ENCODE measurements around the gene PEAK1. TPM values are rescaled to one million over a fixed set of nuclear protein-coding genes. Genes with fewer than 3 reads are reported as not detected.

The PEAK1 gene
- total RNA-seq, 1 donor from 2014 or later: 28.5 TPM

- intact Hi-C loops (cut with micrococcal nuclease): loop anchor here (10.0 kb wide), 1 partner anchor 522 kb away; the partner anchor contains the start of gene SCAPER
Measured at GRCh38 chr15:77426871-77427270, 7.0 kb upstream of the PEAK1 start.

DNA sequence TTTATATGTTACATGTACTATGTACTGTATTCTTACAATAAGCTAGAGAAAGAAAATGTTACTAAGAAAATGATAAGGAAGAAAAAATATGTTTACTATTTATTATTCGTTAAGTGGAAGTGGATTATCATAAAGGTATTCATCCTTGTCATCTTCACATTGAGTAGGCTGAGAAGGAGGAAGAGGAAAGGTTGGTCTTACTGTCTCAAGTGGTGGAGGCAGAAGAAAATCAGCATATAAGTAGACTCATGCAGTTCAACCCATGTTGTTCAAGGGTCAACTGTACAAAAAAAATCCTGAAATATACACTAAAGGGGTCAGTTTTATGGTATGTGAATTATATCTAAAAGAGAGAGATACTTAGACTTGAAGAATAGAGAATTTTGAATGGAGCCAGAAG is 6.5 kb upstream of the PEAK1 start:
- intact Hi-C loops (cut with micrococcal nuclease): loop anchor here (10.0 kb wide), 1 partner anchor 522 kb away; the partner anchor contains the start of gene SCAPER

DNA sequence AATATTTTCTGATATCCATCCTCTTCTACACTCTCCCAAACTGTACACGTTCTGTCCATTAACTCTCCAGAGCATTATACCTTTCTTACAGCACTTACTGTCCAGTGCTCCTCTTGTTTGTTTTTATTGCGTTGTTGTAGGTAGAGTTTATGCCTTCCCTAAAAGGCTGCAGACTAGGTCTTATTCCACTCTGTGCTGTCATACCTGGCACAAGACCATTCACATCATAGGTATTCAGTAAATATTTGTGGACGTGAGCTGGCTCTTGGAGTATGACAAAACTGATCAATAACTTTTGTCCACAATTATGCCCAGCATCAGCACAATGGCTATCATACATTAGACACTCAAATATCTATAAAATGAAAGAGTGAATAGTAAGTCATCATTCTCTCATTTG is 5.2 kb upstream of the PEAK1 start:
- intact Hi-C loops (cut with micrococcal nuclease): loop anchor here (10.0 kb wide), 1 partner anchor 520 kb away; the partner anchor contains the start of gene SCAPER

GRCh38 chr15:77421370-77421700 is 1.4 kb upstream of the PEAK1 start:
- intact Hi-C loops (cut with micrococcal nuclease): loop anchor here (2.0 to 10.0 kb wide), 7 partner anchors 71 to 1969 kb away; partner anchors contain the start of genes SCAPER and SIN3A

DNA sequence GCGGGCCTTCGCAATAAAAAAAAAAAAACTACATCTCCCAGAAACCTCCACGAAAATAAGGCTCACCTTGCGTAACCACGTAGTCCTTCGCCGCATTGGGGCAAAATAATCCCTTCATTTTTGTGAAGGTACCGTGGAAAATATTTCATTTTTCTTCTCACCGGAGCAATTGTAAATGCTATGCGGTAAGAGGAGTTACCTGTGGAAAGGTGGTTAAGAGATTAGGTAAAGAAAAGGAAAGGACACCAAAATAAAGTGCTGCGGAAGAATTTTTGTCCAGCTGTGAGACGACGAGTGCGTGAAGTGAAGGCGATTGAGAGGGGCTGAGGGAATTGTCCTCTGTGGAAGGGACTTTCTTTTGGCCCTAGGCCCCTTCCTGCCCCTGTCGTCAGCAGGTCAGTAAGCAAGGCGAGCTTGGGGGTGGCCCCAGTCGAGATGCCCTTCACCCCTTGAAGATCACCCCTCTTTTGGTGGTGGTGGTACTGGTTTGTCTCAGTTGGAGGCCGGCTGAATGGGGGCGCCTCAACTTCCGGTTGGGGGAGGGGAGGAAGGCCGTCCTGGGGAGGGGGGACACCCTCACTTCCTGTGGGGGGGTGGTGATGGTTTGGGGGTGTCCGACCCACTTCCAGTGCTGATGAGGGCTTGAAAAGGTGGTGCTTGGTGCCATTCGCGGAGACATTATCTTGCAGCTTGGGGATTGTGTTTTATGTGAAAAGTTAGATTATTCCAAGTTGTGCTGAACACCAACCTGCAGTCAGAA is 886 bp upstream of the PEAK1 start, which contains the start of gene HMG20A:
Gene HMG20A, plus strand, starts transcription at position 279 of the 760 bp plus-strand sequence. CDS start 37,520 bp downstream, outside the sequence.
- intact Hi-C loops (cut with micrococcal nuclease): loop anchor here (1.0 to 10.0 kb wide), 11 partner anchors 10 to 1968 kb away; partner anchors contain the start of genes RCN2, SCAPER, SIN3A and TSPAN3

GRCh38 chr15:77418966-77419835 is 703 bp downstream of the PEAK1 start:
- intact Hi-C loops (cut with micrococcal nuclease): loop anchor here (10.0 kb wide), 1 partner anchor 1104 kb away; the partner anchor contains the start of gene ETFA

GRCh38 chr15:77418391-77418965 is 1.4 kb downstream of the PEAK1 start:
- intact Hi-C loops (cut with micrococcal nuclease): loop anchor here (10.0 kb wide), 1 partner anchor 1104 kb away; the partner anchor contains the start of gene ETFA

- intact Hi-C loops (cut with micrococcal nuclease): loop anchor here (10.0 kb wide), 1 partner anchor 1103 kb away; the partner anchor contains the start of gene ETFA
Measured at GRCh38 chr15:77417602-77418001, 2.3 kb downstream of the PEAK1 start.

DNA sequence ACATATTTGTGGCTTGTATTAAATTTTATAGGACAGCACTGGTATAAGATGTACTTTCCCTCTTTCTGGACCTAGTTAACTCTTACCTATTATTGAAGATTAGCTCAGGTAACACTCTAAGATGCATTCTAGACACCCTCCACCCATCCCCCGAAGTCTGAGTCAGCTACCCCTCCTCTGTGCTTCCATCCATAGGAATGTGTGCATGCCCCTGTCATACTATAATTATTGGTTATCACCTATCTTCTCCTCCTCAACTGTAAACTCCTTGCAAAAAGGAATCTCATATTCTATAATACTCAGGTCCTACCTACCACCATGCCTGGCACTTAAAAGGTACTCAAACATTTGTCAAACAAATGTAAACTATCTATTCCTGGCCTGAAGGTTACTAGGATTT is 3.0 kb downstream of the PEAK1 start:
- intact Hi-C loops (cut with micrococcal nuclease): loop anchor here (10.0 kb wide), 1 partner anchor 1102 kb away; the partner anchor contains the start of gene ETFA

DNA sequence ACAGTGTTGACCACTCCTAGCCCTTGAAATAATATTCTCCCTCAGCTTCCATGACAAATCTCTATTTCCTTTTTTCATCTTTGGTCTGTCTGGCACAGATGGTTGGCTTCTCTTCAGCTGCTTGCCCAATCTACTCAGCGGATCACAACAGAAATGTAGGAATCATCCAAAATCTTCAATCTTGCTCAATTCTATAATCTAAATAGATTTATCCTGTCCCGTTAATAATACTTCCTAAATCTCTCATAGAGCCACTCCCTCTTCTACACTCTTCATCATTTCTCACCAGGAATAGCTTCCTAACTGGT is 3.8 kb downstream of the PEAK1 start:
- intact Hi-C loops (cut with micrococcal nuclease): loop anchor here (10.0 kb wide), 1 partner anchor 1101 kb away; the partner anchor contains the start of gene ETFA

- intact Hi-C loops (cut with micrococcal nuclease): loop anchor here (10.0 kb wide), 1 partner anchor 1101 kb away; the partner anchor contains the start of gene ETFA
Measured at GRCh38 chr15:77415450-77416147, 4.3 kb downstream of the PEAK1 start.

DNA sequence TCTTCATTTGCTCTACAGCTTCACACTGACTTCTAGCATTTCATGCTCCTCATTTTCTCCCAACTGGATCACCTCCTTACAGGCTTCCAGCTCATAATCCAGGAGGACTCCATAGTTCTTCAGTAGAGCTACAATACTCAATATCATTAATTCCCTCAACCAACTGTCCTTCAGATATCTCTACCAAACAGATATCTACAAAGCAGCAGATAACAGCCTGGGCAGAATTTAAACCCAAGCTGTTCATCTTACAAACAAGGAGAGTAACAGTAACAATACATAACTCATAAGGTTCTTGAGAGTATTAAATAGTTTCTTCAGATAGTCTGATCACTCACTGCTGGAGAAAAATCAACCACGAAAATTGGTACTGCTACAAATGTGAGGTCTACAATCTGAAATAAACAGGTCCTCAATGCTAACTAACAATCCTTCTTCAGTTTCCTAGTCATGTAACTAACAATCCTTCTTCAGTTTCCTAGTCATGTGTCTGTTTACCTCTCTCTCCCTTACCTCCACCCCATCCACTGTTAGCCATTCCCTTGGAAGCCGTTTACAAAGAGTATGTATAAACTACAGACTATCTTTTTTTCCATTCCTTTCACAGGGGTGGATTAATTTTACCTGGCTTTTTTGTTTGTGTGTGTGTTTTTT is 5.0 kb downstream of the PEAK1 start:
- intact Hi-C loops (cut with micrococcal nuclease): loop anchor here (10.0 kb wide), 1 partner anchor 1100 kb away; the partner anchor contains the start of gene ETFA

GRCh38 chr15:77413699-77414349 is 6.1 kb downstream of the PEAK1 start:
- intact Hi-C loops (cut with micrococcal nuclease): loop anchor here (10.0 kb wide), 1 partner anchor 1099 kb away; the partner anchor contains the start of gene ETFA

GRCh38 chr15:77412972-77413698 is 6.8 kb downstream of the PEAK1 start:
- intact Hi-C loops (cut with micrococcal nuclease): loop anchor here (10.0 kb wide), 1 partner anchor 1098 kb away; the partner anchor contains the start of gene ETFA

DNA sequence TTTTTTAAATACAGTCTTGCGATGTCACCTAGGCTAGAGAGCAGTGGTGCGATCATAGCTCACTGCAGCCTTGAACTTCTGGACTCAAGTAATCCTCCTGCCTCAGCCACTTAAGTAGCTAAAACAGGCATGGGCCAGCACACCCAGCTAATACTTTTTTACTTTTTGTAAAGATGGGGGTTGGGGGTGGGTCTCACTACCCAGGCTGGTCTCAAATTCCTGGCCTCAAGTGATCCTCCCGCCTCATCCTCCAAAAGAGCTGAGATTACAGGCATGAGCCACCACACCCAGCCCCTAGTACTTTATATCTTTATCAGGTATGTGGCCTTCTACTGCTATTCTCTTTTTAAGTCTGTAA is 8.3 kb downstream of the PEAK1 start:
- intact Hi-C loops (cut with micrococcal nuclease): loop anchor here (10.0 kb wide), 1 partner anchor 1097 kb away; the partner anchor contains the start of gene ETFA

GRCh38 chr15:77410701-77411618 is 8.9 kb downstream of the PEAK1 start:
- intact Hi-C loops (cut with micrococcal nuclease): loop anchor here (10.0 kb wide), 1 partner anchor 1096 kb away; the partner anchor contains the start of gene ETFA

GRCh38 chr15:77410157-77410500 is 9.8 kb downstream of the PEAK1 start:
- intact Hi-C loops (cut with micrococcal nuclease): loop anchor here (10.0 kb wide), 1 partner anchor 1095 kb away; the partner anchor contains the start of gene ETFA
